Left colon (tissue), 2 donors: ENCODE results near the gene NR6A1. TPM values are rescaled to one million over a fixed set of nuclear protein-coding genes. Genes with fewer than 3 reads are reported as not detected.

ENCODE experiments used
- ATAC-seq: fragments of 200-7000 bp; cut with Tn5 transposase; one replicate; pipeline ENCODE4 v1.9.1; 2020; ENCODE audit warnings: mild to moderate bottlenecking, moderate library complexity
- DNase-seq, 2 donors: peaks; one replicate each; pipeline ENCODE4 v3.0.0-alpha.2; 2020
- intact Hi-C, 2 donors: fragments of 100-400 bp; cut with DNase I in 1 of 2; cut with micrococcal nuclease in 1 of 2; formaldehyde crosslinking; loops; one replicate each; pipeline versions ENCODE4 v1.11.2 to v1.14.0; 2022; cut with DNase I, micrococcal nuclease
- total RNA-seq, 2 donors: library from RNA; stranded (reverse); fragmentation: NEBNext Ultra II Directional; extraction: Animal tissue kit (Norgen Biotek cat#: 25700); gene quantifications; one replicate each; pipeline ENCODE4 v1.2.1, GENCODE V29; 2021
- donor health status: DM: no; HTN: no; CAD: no.
- donor health status: DM: yes; HTN: yes; CAD: no.

NR6A1 gene
- total RNA-seq, 2 donors from 2014 or later: 4.6 to 7.1 TPM

DNA sequence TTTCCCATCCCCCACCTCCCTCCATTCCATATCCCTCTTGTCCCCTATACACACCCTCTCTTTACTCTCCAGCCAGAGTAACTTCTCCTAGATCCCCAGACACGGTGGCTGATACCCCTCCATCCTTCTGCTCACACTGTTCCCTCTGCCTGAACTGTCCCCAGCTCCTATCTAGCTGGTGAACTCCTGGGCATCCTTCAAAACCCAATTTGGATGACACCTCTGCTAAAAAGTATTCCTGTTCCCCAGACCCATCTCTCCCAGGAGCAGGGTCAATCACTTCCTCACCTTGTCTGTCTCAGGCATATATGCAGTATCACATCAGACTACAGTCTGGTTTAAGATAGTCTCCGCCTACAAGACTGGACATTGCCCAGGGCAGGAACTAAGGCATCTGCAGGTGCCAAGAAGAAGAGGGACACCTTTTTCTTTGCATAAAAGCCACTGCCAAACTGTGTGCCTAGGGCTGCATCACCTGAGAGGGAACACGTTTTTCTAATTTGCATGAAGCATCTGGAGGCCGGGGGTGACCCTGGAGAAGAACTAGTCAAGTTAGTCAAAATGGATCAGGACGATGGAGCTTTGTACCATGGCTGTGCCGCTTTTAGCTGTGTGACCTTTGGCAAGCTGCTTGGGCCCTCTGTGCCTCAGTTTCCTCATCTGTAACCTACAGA lies 291.0 kb downstream of the NR6A1 start:
- ATAC-seq: peak; percentile 80

DNA sequence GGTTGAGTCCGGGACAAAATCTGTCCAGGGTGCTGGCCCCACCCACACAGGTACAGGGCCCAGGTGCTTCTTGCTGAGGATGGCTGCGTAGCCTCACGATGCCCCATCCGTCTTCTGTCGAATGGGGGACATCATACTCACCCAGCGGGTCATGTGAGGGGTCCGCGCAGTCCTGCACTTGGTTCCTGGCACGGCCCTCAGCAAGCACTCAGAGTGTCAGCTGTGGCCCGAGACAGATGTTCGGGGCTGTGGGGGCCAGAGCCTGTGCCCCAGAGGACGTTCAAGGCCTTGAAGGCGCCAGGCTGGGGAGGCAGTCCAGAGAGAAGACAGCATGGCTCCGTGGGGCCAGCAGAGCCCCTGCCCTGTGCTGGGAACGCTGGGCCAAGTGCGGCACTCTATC lies 291.7 kb downstream of the NR6A1 start:
- DNase-seq (no peak), ATAC-seq (no peak)

More for the DNA sequence above, 291.0 kb downstream of the NR6A1 start:
- no peak for DNase-seq
- intact Hi-C loops: no loop called here

DNA sequence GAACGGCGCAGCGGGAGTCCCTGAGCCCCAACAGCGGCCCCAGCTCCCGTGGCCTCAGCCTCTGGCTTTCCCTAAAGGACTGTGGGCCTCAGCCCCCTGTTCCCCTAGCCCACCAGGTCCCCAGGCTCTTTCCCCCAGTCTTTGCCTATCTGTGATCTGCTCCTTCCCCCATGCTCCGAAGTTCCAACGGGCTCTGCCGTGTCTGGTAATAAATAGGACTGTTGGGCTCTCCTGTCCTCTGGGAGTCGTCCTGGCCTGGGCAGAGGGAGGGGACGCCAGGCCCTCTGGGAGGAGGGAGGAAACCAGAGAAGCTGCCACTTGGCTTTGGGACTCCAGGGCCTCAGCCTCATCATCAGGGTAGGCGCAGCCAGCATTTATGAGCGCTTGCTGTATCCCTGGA lies 292.8 kb downstream of the NR6A1 start:
- DNase-seq (no peak), ATAC-seq (no peak)
- intact Hi-C loops: no loop called here

More for the DNA sequence above, 291.7 kb downstream of the NR6A1 start:
- intact Hi-C loops: no loop called here

DNA sequence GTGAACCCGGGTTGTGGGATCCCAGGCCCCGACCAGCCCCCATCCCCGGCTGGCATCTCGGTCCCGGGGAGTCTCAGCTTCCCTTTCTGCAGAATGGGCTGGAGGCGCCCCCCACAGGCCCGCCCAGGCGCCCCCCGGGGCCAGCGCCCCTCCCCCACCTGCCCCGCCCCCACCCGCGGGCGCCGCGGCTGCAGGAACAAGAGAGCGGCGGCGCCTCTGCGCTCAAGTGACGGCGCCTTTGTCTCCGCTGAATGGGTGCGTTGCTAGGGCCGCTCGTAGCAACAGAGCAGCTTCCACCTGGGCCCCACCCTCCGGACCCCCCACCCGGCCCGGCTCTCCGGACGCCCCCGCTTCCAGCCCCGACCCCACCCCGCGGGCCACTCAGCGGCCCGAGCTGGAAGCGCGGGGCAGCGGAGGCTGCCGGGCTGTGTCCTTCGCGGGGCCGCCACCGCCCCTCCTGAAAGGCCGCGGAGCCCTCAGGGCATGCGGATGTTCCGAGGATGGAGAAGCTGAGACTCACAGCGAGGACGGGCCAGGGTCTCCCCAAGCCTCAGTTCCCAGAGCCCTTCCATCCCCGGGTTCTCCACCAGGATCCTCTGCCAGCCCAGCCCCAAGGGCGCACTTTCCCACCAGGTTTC lies 293.3 kb downstream of the NR6A1 start:
- ATAC-seq (no peak), DNase-seq (no peak)
- intact Hi-C loops: no loop called here

GRCh38 chr9:124477211-124477647 lies 293.9 kb downstream of the NR6A1 start:
- ATAC-seq (no peak), DNase-seq (no peak)
- intact Hi-C loops: no loop called here

DNA sequence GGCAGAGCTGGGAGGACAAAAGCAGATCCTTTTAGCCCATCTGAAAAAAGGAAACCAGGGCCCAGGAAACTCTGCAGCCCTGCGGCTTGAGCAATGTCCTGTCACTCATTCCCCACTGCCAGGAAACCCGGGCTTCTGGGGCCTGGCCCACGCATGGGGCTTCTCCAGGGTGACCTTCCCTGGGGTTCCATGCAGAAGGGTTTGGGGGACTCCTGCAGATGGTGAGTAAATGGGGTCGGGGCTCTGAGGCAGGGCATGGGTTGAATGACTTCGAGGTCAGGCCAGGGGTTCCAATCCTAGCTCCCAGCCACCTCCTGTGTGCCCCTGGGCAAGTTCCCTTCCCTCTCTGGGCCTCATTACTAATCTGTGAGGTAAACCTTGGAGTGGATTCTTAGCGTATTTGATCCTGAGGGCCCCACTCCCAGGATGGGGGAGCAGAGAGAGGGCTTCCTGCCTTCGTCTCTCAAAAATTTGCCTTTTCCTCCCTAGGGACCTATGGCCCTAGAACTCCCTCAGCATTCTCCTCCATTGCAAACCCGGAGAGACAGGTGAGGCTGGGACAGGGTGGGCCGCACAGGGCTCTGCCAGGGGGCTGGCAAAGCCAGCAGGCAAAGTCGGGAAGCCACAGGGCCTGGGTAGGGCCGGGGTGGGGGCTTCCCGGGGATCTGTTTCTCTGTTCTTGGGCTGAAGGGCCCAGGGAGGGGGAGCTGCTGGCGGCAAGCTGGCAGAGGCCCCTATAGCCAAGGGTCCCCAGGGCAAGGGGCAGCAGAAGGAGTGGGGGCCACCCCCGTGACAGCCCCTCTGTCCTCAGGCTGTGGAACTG lies 295.0 kb downstream of the NR6A1 start:
- intact Hi-C loops: no loop called here
- ATAC-seq: no peak

GRCh38 chr9:124475158-124475867 lies 295.8 kb downstream of the NR6A1 start:
- intact Hi-C loops: no loop called here
- ATAC-seq (no peak), DNase-seq (no peak)

More for the DNA sequence above, 295.0 kb downstream of the NR6A1 start:
- no peak for DNase-seq

DNA sequence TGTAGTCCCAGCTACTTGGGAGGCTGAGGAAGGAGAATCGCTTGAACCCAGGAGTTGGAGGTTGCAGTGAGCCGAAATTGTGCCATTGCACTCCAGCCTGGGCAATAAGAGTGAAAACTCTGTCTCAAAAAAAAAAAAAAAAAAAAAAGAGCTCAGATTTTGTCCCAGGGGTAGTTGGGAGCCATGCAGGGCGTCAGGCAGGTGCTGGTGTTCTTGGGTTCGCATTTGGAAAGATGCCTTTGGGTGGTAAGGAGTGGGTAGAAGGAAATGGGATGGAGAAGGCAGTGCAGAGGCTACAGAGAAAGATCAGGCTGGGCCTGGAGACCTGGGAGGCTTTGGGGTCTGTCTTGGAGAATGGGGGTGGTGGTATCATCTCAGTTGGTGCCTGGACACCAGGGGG lies 297.0 kb downstream of the NR6A1 start:
- no peak for ATAC-seq
- intact Hi-C loops: no loop called here
- no peak for DNase-seq

DNA sequence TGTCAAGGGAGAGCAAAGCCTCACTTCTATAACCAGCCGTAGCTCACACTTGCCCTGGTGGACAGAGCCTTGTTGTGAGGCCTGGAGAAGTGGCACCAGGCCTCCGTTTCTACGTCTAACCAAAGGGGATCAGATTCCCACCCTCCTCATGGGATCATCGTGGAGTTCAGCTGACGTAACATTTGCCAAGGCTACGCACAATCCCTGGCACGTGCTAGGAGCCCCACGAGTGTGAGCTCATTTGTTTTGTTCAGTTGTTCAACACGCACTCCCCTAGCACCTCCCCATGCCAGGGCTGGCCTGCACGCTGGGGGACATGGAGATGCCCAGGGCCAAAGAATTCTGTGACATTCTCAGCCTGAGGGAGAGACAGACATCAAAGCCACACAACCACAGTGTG lies 297.8 kb downstream of the NR6A1 start:
- intact Hi-C loops: no loop called here
- DNase-seq (no peak), ATAC-seq (no peak)

GRCh38 chr9:124472770-124473169 lies 298.3 kb downstream of the NR6A1 start:
- intact Hi-C loops: no loop called here
- no peak for ATAC-seq
- no peak for DNase-seq

GRCh38 chr9:124471761-124472160 lies 299.4 kb downstream of the NR6A1 start:
- intact Hi-C loops: no loop called here
- no peak for ATAC-seq
- no peak for DNase-seq

DNA sequence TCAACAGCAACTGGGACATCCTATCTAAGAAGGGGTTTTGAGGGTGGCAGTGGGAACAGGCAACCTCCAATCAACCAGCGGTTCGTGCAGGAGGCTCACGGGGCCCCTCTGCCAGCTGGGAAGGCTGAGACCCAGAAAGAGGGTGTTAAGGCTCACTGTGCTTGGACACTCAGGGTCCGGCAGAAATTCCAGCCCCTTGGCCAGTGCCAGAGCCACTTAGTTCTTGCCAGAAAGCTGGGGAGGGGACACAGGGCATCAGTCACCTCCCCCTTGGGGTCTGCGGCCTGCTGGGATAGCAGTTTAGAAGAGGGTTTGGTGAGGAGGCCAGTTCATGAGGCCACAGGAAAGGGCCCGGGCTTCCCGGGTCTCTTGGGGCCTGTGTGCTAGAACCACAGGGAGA lies 300.4 kb downstream of the NR6A1 start:
- ATAC-seq: no peak
- intact Hi-C loops: no loop called here
- no peak for DNase-seq

GRCh38 chr9:124470306-124470705 lies 300.8 kb downstream of the NR6A1 start:
- intact Hi-C loops: no loop called here
- no peak for ATAC-seq
- no peak for DNase-seq

- intact Hi-C loops: no loop called here
- ATAC-seq (no peak), DNase-seq (no peak)
Observed at GRCh38 chr9:124469011-124469832, 301.9 kb downstream of the NR6A1 start.

DNA sequence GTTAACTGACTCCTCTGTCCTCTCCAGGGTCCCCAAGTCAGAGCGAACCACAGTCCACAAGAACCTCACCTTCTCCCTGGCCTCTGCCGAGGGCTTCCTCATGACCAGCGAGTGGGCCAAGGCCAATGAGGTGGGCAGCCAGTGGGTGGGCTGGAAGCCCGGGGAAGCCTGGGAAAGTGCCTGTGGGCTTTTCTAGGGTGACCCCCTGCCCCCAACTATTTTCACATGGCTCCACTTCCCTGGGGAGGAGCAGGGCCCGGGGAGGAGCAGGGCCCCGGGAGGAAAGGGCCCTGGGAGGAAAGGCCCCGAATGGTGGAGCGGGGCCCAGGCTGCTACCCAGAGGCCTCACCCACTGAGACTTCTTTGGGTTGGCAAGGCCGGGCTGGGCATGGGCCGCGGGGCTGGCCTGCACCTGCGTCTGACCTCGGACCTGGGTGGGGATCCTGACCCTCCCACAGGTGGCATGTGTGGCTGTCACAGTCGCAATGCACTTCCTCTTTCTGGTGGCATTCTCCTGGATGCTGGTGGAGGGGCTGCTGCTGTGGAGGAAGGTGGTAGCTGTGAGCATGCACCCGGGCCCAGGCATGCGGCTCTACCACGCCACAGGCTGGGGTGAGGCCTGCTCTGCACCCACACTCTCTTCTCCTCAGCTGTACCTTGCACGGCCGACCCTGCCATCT lies 302.9 kb downstream of the NR6A1 start:
- intact Hi-C loops: no loop called here
- peak; percentile 28 for ATAC-seq

GRCh38 chr9:124467410-124468060 lies 303.6 kb downstream of the NR6A1 start:
- no peak for ATAC-seq
- intact Hi-C loops: no loop called here
- no peak for DNase-seq

More for the DNA sequence above, 302.9 kb downstream of the NR6A1 start:
- no peak for DNase-seq
